ENCODE data around the gene CIAPIN1.
A peak's percentile ranks its signal among the peaks of the same experiment; 100 is the strongest.

CIAPIN1 gene

GRCh38 chr16:57396786-57397185 lies 50.4 kb downstream of the CIAPIN1 start:
- H3K36me3 ChIP-seq (ENCODE audit: control insufficient read depth, insufficient read depth, low read length, severe bottlenecking) = no peaks in the 10 kb centered on the region
- no peak for DNase-seq (ENCODE audit: low read depth)
- H3K27me3 ChIP-seq (replicated peaks; ENCODE audit: control insufficient read depth, insufficient read depth, low read length) = peaks cover 17% of the 10 kb centered on the region
- H3K4me3 ChIP-seq (ENCODE audit: low read length) = no peak overlapping the region
- peaks cover 6% of the 10 kb centered on the region for H3K9me3 ChIP-seq (ENCODE audit: control insufficient read depth, low read length)
- peaks cover 8% of the 10 kb centered on the region for H3K4me1 ChIP-seq (ENCODE audit: control insufficient read depth, insufficient read depth, low read length)
- no peak overlapping the region for H3K9ac ChIP-seq (ENCODE audit: low read length)

- peaks cover 6% of the 10 kb centered on the region for H3K9me3 ChIP-seq (ENCODE audit: control insufficient read depth, low read length)
- no peak overlapping the region for H3K4me3 ChIP-seq (ENCODE audit: low read length)
- H3K4me1 ChIP-seq (ENCODE audit: control insufficient read depth, insufficient read depth, low read length) = peaks cover 12% of the 10 kb centered on the region
- H3K9ac ChIP-seq (ENCODE audit: low read length) = no peak overlapping the region
- H3K36me3 ChIP-seq (ENCODE audit: control insufficient read depth, insufficient read depth, low read length, severe bottlenecking) = no peaks in the 10 kb centered on the region
- peaks cover 17% of the 10 kb centered on the region for H3K27me3 ChIP-seq (replicated peaks; ENCODE audit: control insufficient read depth, insufficient read depth, low read length)
- DNase-seq (ENCODE audit: low read depth) = no peak
Observed at GRCh38 chr16:57395026-57395425, 52.2 kb downstream of the CIAPIN1 start.

- Histone ChIP-seq H3K9me3 (ENCODE audit: control insufficient read depth, low read length) (peaks cover 6% of the 10 kb centered on the region), H3K27me3 (replicated peaks; ENCODE audit: control insufficient read depth, insufficient read depth, low read length) (peaks cover 22% of the 10 kb centered on the region), H3K36me3 (ENCODE audit: control insufficient read depth, insufficient read depth, low read length, severe bottlenecking) (no peaks in the 10 kb centered on the region), H3K4me3 (ENCODE audit: low read length) (no peak overlapping the region), H3K9ac (ENCODE audit: low read length) (no peak overlapping the region), H3K4me1 (ENCODE audit: control insufficient read depth, insufficient read depth, low read length) (peaks cover 12% of the 10 kb centered on the region)
- DNase-seq (ENCODE audit: low read depth) = no peak
Observed at GRCh38 chr16:57394444-57394843, 52.7 kb downstream of the CIAPIN1 start.

GRCh38 chr16:57392694-57393093 lies 54.5 kb downstream of the CIAPIN1 start:
- no peaks in the 10 kb centered on the region for H3K36me3 ChIP-seq (ENCODE audit: control insufficient read depth, insufficient read depth, low read length, severe bottlenecking)
- no peak overlapping the region for H3K4me3 ChIP-seq (ENCODE audit: low read length)
- H3K9ac ChIP-seq (ENCODE audit: low read length) = no peak overlapping the region
- no peak for DNase-seq (ENCODE audit: low read depth)
- peaks cover 29% of the 10 kb centered on the region for H3K27me3 ChIP-seq (replicated peaks; ENCODE audit: control insufficient read depth, insufficient read depth, low read length)
- peaks cover 11% of the 10 kb centered on the region for H3K4me1 ChIP-seq (ENCODE audit: control insufficient read depth, insufficient read depth, low read length)
- H3K9me3 ChIP-seq (ENCODE audit: control insufficient read depth, low read length) = peaks cover 6% of the 10 kb centered on the region

GRCh38 chr16:57391708-57392107 lies 55.5 kb downstream of the CIAPIN1 start:
- peaks cover 6% of the 10 kb centered on the region for H3K9me3 ChIP-seq (ENCODE audit: control insufficient read depth, low read length)
- H3K4me3 ChIP-seq (ENCODE audit: low read length) = no peak overlapping the region
- DNase-seq (ENCODE audit: low read depth) = no peak
- peaks cover 29% of the 10 kb centered on the region for H3K27me3 ChIP-seq (replicated peaks; ENCODE audit: control insufficient read depth, insufficient read depth, low read length)
- H3K4me1 ChIP-seq (ENCODE audit: control insufficient read depth, insufficient read depth, low read length) = peaks cover 8% of the 10 kb centered on the region
- H3K36me3 ChIP-seq (ENCODE audit: control insufficient read depth, insufficient read depth, low read length, severe bottlenecking) = no peaks in the 10 kb centered on the region
- no peak overlapping the region for H3K9ac ChIP-seq (ENCODE audit: low read length)

- Histone ChIP-seq H3K36me3 (ENCODE audit: control insufficient read depth, insufficient read depth, low read length, severe bottlenecking) (no peaks in the 10 kb centered on the region), H3K4me3 (ENCODE audit: low read length) (no peak overlapping the region)
Observed at GRCh38 chr16:57391300-57391699, 55.9 kb downstream of the CIAPIN1 start.

GRCh38 chr16:57390636-57391295 lies 56.4 kb downstream of the CIAPIN1 start:
- peaks cover 11% of the 10 kb centered on the region for H3K4me1 ChIP-seq (ENCODE audit: control insufficient read depth, insufficient read depth, low read length)
- no peak overlapping the region for H3K4me3 ChIP-seq (ENCODE audit: low read length)
- peaks cover 6% of the 10 kb centered on the region for H3K9me3 ChIP-seq (ENCODE audit: control insufficient read depth, low read length)

More at GRCh38 chr16:57391300-57391699, 55.9 kb downstream of the CIAPIN1 start:
- H3K9ac ChIP-seq (ENCODE audit: low read length) = no peak overlapping the region
- peaks cover 29% of the 10 kb centered on the region for H3K27me3 ChIP-seq (replicated peaks; ENCODE audit: control insufficient read depth, insufficient read depth, low read length)
- H3K9me3 ChIP-seq (ENCODE audit: control insufficient read depth, low read length) = peaks cover 6% of the 10 kb centered on the region
- no peak for DNase-seq (ENCODE audit: low read depth)
- peaks cover 9% of the 10 kb centered on the region for H3K4me1 ChIP-seq (ENCODE audit: control insufficient read depth, insufficient read depth, low read length)

GRCh38 chr16:57389087-57389468 lies 58.1 kb downstream of the CIAPIN1 start:
- Histone ChIP-seq H3K4me3 (ENCODE audit: low read length) (no peak overlapping the region), H3K9me3 (ENCODE audit: control insufficient read depth, low read length) (no peaks in the 10 kb centered on the region), H3K9ac (ENCODE audit: low read length) (no peak overlapping the region), H3K27me3 (replicated peaks; ENCODE audit: control insufficient read depth, insufficient read depth, low read length) (peaks cover 20% of the 10 kb centered on the region), H3K4me1 (ENCODE audit: control insufficient read depth, insufficient read depth, low read length) (peaks cover 14% of the 10 kb centered on the region), H3K36me3 (ENCODE audit: control insufficient read depth, insufficient read depth, low read length, severe bottlenecking) (no peaks in the 10 kb centered on the region)
- DNase-seq (ENCODE audit: low read depth) = no peak

More at GRCh38 chr16:57390636-57391295, 56.4 kb downstream of the CIAPIN1 start:
- DNase-seq (ENCODE audit: low read depth) = no peak
- Histone ChIP-seq H3K27me3 (replicated peaks; ENCODE audit: control insufficient read depth, insufficient read depth, low read length) (peaks cover 31% of the 10 kb centered on the region), H3K36me3 (ENCODE audit: control insufficient read depth, insufficient read depth, low read length, severe bottlenecking) (no peaks in the 10 kb centered on the region), H3K9ac (ENCODE audit: low read length) (no peak overlapping the region)

- no peak for DNase-seq (ENCODE audit: low read depth)
- Histone ChIP-seq H3K36me3 (ENCODE audit: control insufficient read depth, insufficient read depth, low read length, severe bottlenecking) (no peaks in the 10 kb centered on the region), H3K27me3 (replicated peaks; ENCODE audit: control insufficient read depth, insufficient read depth, low read length) (peaks cover 14% of the 10 kb centered on the region), H3K4me1 (ENCODE audit: control insufficient read depth, insufficient read depth, low read length) (peaks cover 19% of the 10 kb centered on the region), H3K9ac (ENCODE audit: low read length) (no peak overlapping the region), H3K4me3 (ENCODE audit: low read length) (no peak overlapping the region), H3K9me3 (ENCODE audit: control insufficient read depth, low read length) (no peaks in the 10 kb centered on the region)
Observed at GRCh38 chr16:57388359-57389086, 58.7 kb downstream of the CIAPIN1 start.

- Histone ChIP-seq H3K9me3 (ENCODE audit: control insufficient read depth, low read length) (no peaks in the 10 kb centered on the region), H3K36me3 (ENCODE audit: control insufficient read depth, insufficient read depth, low read length, severe bottlenecking) (peaks cover 3% of the 10 kb centered on the region), H3K27me3 (replicated peaks; ENCODE audit: control insufficient read depth, insufficient read depth, low read length) (peaks cover 14% of the 10 kb centered on the region), H3K4me3 (ENCODE audit: low read length) (no peak overlapping the region), H3K4me1 (ENCODE audit: control insufficient read depth, insufficient read depth, low read length) (peaks cover 19% of the 10 kb centered on the region), H3K9ac (ENCODE audit: low read length) (no peak overlapping the region)
- DNase-seq (ENCODE audit: low read depth) = no peak
Observed at GRCh38 chr16:57387598-57388354, 59.4 kb downstream of the CIAPIN1 start.

GRCh38 chr16:57386381-57386951 lies 60.7 kb downstream of the CIAPIN1 start:
- peak; percentile 71 for DNase-seq (ENCODE audit: low read depth)
- Histone ChIP-seq H3K4me3 (ENCODE audit: low read length) (no peak overlapping the region), H3K9me3 (ENCODE audit: control insufficient read depth, low read length) (no peaks in the 10 kb centered on the region), H3K27me3 (replicated peaks; ENCODE audit: control insufficient read depth, insufficient read depth, low read length) (peaks cover 14% of the 10 kb centered on the region), H3K9ac (ENCODE audit: low read length) (no peak overlapping the region), H3K4me1 (ENCODE audit: control insufficient read depth, insufficient read depth, low read length) (peaks cover 19% of the 10 kb centered on the region), H3K36me3 (ENCODE audit: control insufficient read depth, insufficient read depth, low read length, severe bottlenecking) (peaks cover 7% of the 10 kb centered on the region)

Data from adipocyte (in vitro differentiated cells).